Umbilical cord (tissue), 2 donors: Measurements from ENCODE around the gene TCAIM. TPM values are rescaled to one million over a fixed set of nuclear protein-coding genes. Genes with fewer than 3 reads are reported as not detected.

ENCODE experiments used
- DNase-seq: peaks from one replicate; pipeline ENCODE4 v3.0.0-alpha.2; 2015; ENCODE audit warnings: low spot score
- total RNA-seq: library from RNA; depleted of rRNA; stranded (reverse); fragments of >200 nt; gene quantifications from one replicate; pipeline ENCODE4 v1.2.3, GENCODE V29; 2014; ENCODE audit warnings: low replicate concordance; ENCODE audit not compliant: insufficient read depth

TCAIM gene
- total RNA-seq, 1 donor from 2014 or later, result 63.3 TPM

- DNase-seq, result no peak
Observed at GRCh38 chr3:44444437-44444836, 105.9 kb downstream of the TCAIM start.

GRCh38 chr3:44444896-44445691 lies 106.5 kb downstream of the TCAIM start:
- no peak for DNase-seq

DNA sequence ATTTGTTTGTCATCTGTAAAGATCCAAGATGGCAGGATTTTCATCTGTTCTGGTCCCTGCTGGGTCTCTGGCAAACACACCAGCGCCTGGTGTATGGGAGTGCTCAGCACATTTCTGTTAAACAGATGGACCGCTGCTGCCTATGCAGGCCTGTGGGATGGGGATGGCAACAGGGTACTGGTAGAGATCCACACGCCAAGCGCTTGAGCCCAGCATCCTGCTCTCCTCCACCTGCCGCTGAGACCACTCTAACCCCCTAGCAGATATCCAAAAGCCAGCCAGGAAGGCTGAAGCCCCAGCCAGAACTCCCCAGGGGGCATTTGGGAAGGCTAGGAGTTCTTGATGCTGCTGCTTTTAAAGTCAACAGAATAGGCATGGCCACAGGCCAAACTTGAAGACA lies 107.2 kb downstream of the TCAIM start:
- no peak for DNase-seq

- DNase-seq, result no peak
Observed at GRCh38 chr3:44446929-44447328, 108.4 kb downstream of the TCAIM start.

DNA sequence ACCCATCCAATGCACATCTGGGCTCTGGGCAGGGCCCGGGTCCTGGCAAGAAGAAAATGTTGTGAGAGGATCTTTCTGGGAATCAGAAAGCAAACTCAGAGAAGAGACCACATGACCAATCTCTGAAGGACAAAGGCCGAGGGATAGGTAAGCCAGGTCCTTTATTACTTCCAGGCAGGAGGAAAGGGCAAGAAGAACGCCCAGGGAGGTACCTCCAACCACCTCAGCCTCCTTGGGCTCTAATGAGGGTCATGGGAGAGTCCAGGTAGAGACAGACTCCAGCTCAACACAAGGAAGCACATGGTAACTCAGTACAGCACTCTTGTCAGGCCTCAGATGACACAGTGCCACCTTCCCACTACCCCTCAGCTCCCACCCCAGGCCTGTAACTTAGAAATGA lies 112.9 kb downstream of the TCAIM start:
- no peak for DNase-seq

DNA sequence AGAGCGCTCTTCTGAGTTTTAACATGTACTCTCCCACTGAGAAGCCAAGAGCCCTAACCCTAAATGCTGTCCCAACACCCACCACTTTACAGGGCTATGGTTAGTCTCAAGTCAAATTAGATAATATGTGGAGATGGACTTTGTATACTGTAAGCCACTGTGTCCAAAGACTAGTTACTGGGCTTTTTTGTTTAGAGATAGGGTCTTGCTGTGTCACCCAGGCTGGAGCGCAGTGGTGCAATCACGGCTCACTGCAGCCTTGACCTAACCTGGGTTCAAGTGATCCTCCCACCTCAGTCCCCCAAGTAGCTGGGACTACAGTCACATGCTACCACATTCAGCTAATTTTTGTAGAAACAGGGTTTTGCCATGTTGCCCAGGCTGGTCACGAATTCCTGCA lies 115.7 kb downstream of the TCAIM start:
- no peak for DNase-seq

GRCh38 chr3:44455318-44455717 lies 116.8 kb downstream of the TCAIM start:
- no peak for DNase-seq

Other genes starting within 250 kb of the TCAIM start
- 2.6 TPM for gene TOPAZ1, start 96.9 kb upstream of the TCAIM start, total RNA-seq
- 19.7 TPM for gene ZNF445, start 138.9 kb downstream of the TCAIM start, total RNA-seq
- gene ZKSCAN7, start 216.4 kb downstream of the TCAIM start, total RNA-seq, result 6.7 TPM
- gene ZNF660, start 246.2 kb downstream of the TCAIM start, total RNA-seq, result 19.0 TPM